Kidney (tissue), 14 donors: Measurements from ENCODE around the gene WNT16. TPM values are rescaled to one million over a fixed set of nuclear protein-coding genes. Genes with fewer than 3 reads are reported as not detected.
A peak's percentile ranks its signal among the peaks of the same experiment; 100 is the strongest.

Experiments used
- DNase-seq, 5 donors: peaks; one replicate each; pipeline ENCODE4 v3.0.0-alpha.2; 2013 to 2020
- FAIRE-seq: peaks from 2 replicates; lab custom pipeline; 2012; peaks lifted over from hg19 to GRCh38; lab: Jason Lieb, UNC
- H3K27ac ChIP-seq, 2 donors: one replicate each; pipeline ENCODE4 v1.7.0; 2013; ENCODE audit warnings: low read depth in 2 of 2, low read length in 2 of 2, inconsistent platforms in 1 of 2
- H3K27me3 ChIP-seq: one replicate; pipeline ENCODE4 v1.7.1; 2013; ENCODE audit warnings: low read length, inconsistent platforms; ENCODE audit not compliant: control insufficient read depth, insufficient read depth
- H3K36me3 ChIP-seq, 3 donors: one replicate each; pipeline versions ENCODE4 v1.7.0 to v1.7.1; 2013; ENCODE audit warnings: low read length in 3 of 3, control low read depth in 1 of 3, inconsistent platforms in 1 of 3; ENCODE audit not compliant: insufficient read depth in 3 of 3, control insufficient read depth in 2 of 3
- H3K4me1 ChIP-seq, 3 donors: one replicate each; pipeline versions ENCODE4 v1.7.0 to v1.7.1; 2013; ENCODE audit warnings: low read length in 3 of 3, inconsistent platforms in 1 of 3, low read depth in 1 of 3; ENCODE audit not compliant: control insufficient read depth in 2 of 3, insufficient read depth in 2 of 3
- H3K4me3 ChIP-seq, 3 donors: one replicate each; pipeline versions ENCODE4 v1.7.0 to v1.8.1; 2013; ENCODE audit warnings: low read length in 3 of 3, control low read depth in 1 of 3, inconsistent platforms in 1 of 3
- H3K9ac ChIP-seq, 3 donors: one replicate each; pipeline versions ENCODE4 v1.7.0 to v1.7.1; 2013; ENCODE audit warnings: low read length in 3 of 3, control low read depth in 1 of 3, inconsistent platforms in 1 of 3
- H3K9me3 ChIP-seq, 3 donors: one replicate each; pipeline versions ENCODE4 v1.7.0 to v1.7.1; 2013; ENCODE audit warnings: low read length in 3 of 3, control low read depth in 1 of 3, inconsistent platforms in 1 of 3; ENCODE audit not compliant: control insufficient read depth in 2 of 3, insufficient read depth in 1 of 3
- CTCF ChIP-seq: IDR thresholded peaks from 3 replicates; pipeline ENCODE4 v1.5.1; 2012; ENCODE audit warnings: mild to moderate bottlenecking, moderate library complexity, borderline replicate concordance; ENCODE audit not compliant: insufficient read depth; ENCODE audit errors: extremely low read depth
- intact Hi-C: fragments of 100-400 bp; cut with DNase I; formaldehyde crosslinking; loops from one replicate; pipeline ENCODE4 v1.11.1; 2022
- polyA plus RNA-seq: library from polyadenylated mRNA; stranded (reverse); fragments of 350-450 nt; fragmentation: Illumina TruSeq; extraction: RNeasy Lipid Tissue Mini Kit (QIAGEN cat#74804); gene quantifications from one replicate; pipeline ENCODE4 v1.2.3, GENCODE V29; 2014; ENCODE audit warnings: low read depth, low replicate concordance; ENCODE audit not compliant: insufficient read depth
- total RNA-seq: library from RNA; stranded (reverse); fragmentation: NEBNext Ultra II Directional; extraction: Animal tissue kit (Norgen Biotek cat#: 25700); gene quantifications from one replicate; pipeline ENCODE4 v1.2.1, GENCODE V29; 2021
- donor health status: control.
- donor health status: control.
- donor health status: control.
- donor health status: control.
- donor health status: control.
- donor health status: DM: yes; HTN: yes; CAD: no.
- donor health status: Normal renal cell carcinoma (clear cell type).

Gene WNT16
- total and polyA plus RNA-seq, 2 donors from 2014 or later: not detected

- TF ChIP-seq CTCF: no peak
- Histone ChIP-seq H3K27me3 (no peaks in the 10 kb centered on the region), H3K9me3 (no peaks in the 10 kb centered on the region), H3K27ac (no peak overlapping the region), H3K36me3 (peaks cover 0 to 5% (median 0%) of the 10 kb centered on the region in 3 donors), H3K9ac (no peak overlapping the region), H3K4me1 (peaks cover 0 to 4% (median 0%) of the 10 kb centered on the region in 3 donors), H3K4me3 (no peak overlapping the region)
- FAIRE-seq (no peak), DNase-seq (no peak)
- intact Hi-C loops: no loop called here
These were observed 43.1 kb downstream of the WNT16 start for GRCh38 chr7:121371883-121372282.

- intact Hi-C loops: no loop called here
- no peak overlapping the region for H3K27ac ChIP-seq
These were observed 43.7 kb downstream of the WNT16 start for GRCh38 chr7:121372376-121373010.

GRCh38 chr7:121373177-121373576 is 44.4 kb downstream of the WNT16 start:
- H3K27ac ChIP-seq: no peak overlapping the region
- intact Hi-C loops: no loop called here
- H3K36me3 ChIP-seq: peaks cover 2 to 6% (median 4%) of the 10 kb centered on the region in 3 donors
- no peaks in the 10 kb centered on the region for H3K9me3 ChIP-seq
- H3K4me3 ChIP-seq: no peak overlapping the region
- no peaks in the 10 kb centered on the region for H3K27me3 ChIP-seq
- TF ChIP-seq CTCF: no peak
- DNase-seq (no peak), FAIRE-seq (no peak)
- peaks cover 0 to 4% (median 0%) of the 10 kb centered on the region in 3 donors for H3K4me1 ChIP-seq
- no peak overlapping the region for H3K9ac ChIP-seq

More at GRCh38 chr7:121372376-121373010, 43.7 kb downstream of the WNT16 start:
- peak in 1 of 5 donors; percentile 43 for DNase-seq
- H3K36me3 ChIP-seq: peaks cover 0 to 5% (median 1%) of the 10 kb centered on the region in 3 donors
- no peaks in the 10 kb centered on the region for H3K9me3 ChIP-seq
- H3K9ac ChIP-seq: no peak overlapping the region
- FAIRE-seq: no peak
- peaks cover 0 to 4% (median 0%) of the 10 kb centered on the region in 3 donors for H3K4me1 ChIP-seq
- no peak overlapping the region for H3K4me3 ChIP-seq
- no peak for TF ChIP-seq CTCF
- H3K27me3 ChIP-seq: no peaks in the 10 kb centered on the region
